Trophoblast cell (in vitro differentiated cells and primary cell): ENCODE data around the gene TSSK2.
A peak's percentile ranks its signal among the peaks of the same experiment; 100 is the strongest.

ENCODE experiments used
- DNase-seq, 2 donors: peaks; one replicate each; pipeline ENCODE4 v3.0.0-alpha.2; 2016
- H2AFZ ChIP-seq: 2 replicates; pipeline ENCODE4 v1.6.1; 2013; ENCODE audit warnings: low read length, moderate library complexity, mild to moderate bottlenecking; ENCODE audit not compliant: insufficient read depth, poor library complexity
- H2AK5ac ChIP-seq: 2 replicates; pipeline ENCODE4 v1.6.1; 2013; ENCODE audit warnings: mild to moderate bottlenecking, low read length
- H2BK120ac ChIP-seq: 2 replicates; pipeline ENCODE4 v1.6.1; 2013; ENCODE audit warnings: low read length, mild to moderate bottlenecking, moderate library complexity; ENCODE audit not compliant: insufficient read depth, poor library complexity
- H2BK12ac ChIP-seq: 2 replicates; pipeline ENCODE4 v1.6.1; 2013; ENCODE audit warnings: mild to moderate bottlenecking, low read length, moderate library complexity
- H2BK5ac ChIP-seq: 2 replicates; pipeline ENCODE4 v1.6.1; 2013; ENCODE audit warnings: low read length, low read depth, moderate library complexity, mild to moderate bottlenecking; ENCODE audit not compliant: poor library complexity
- H3K14ac ChIP-seq: 2 replicates; pipeline ENCODE4 v1.6.1; 2013; ENCODE audit warnings: mild to moderate bottlenecking, low read length
- H3K18ac ChIP-seq: 2 replicates; pipeline ENCODE4 v1.6.1; 2013; ENCODE audit warnings: mild to moderate bottlenecking, low read length
- H3K23ac ChIP-seq: 2 replicates; pipeline ENCODE4 v1.6.1; 2013; ENCODE audit warnings: low read length
- H3K27ac ChIP-seq: 2 replicates; pipeline ENCODE4 v1.5.1; 2013; ENCODE audit warnings: low read depth, mild to moderate bottlenecking, inconsistent platforms, low read length, moderate library complexity
- H3K27me3 ChIP-seq: 2 replicates; pipeline ENCODE4 v1.6.1; 2013; ENCODE audit warnings: inconsistent platforms, mild to moderate bottlenecking, low read length, moderate library complexity; ENCODE audit not compliant: insufficient read depth
- H3K36me3 ChIP-seq, 2 experiments: 1 replicate in 1 of 2; 2 replicates in 1 of 2; pipeline ENCODE4 v1.6.1; 2013; ENCODE audit warnings: low read length in 2 of 2, mild to moderate bottlenecking in 2 of 2, moderate library complexity in 1 of 2; ENCODE audit not compliant: insufficient read depth in 2 of 2, control insufficient read depth in 1 of 2
- H3K4ac ChIP-seq: 2 replicates; pipeline ENCODE4 v1.6.1; 2013; ENCODE audit warnings: low read depth, mild to moderate bottlenecking, low read length, moderate library complexity
- H3K4me1 ChIP-seq, 2 experiments: 1 replicate in 1 of 2; 2 replicates in 1 of 2; pipeline ENCODE4 v1.6.1; 2013; ENCODE audit warnings: low read length in 2 of 2, mild to moderate bottlenecking in 2 of 2, moderate library complexity in 1 of 2; ENCODE audit not compliant: insufficient read depth in 2 of 2, control insufficient read depth in 1 of 2
- H3K4me2 ChIP-seq: 2 replicates; pipeline ENCODE4 v1.6.1; 2013; ENCODE audit warnings: inconsistent platforms, mild to moderate bottlenecking, low read length, moderate library complexity
- H3K4me3 ChIP-seq: 2 replicates; pipeline ENCODE4 v1.5.1; 2013; ENCODE audit warnings: mild to moderate bottlenecking, low read depth, low read length, inconsistent platforms
- H3K79me1 ChIP-seq: one replicate; pipeline ENCODE4 v1.6.1; 2013; ENCODE audit warnings: low read length
- H3K79me2 ChIP-seq: 2 replicates; pipeline ENCODE4 v1.6.1; 2013; ENCODE audit warnings: low read length, mild to moderate bottlenecking; ENCODE audit not compliant: control insufficient read depth, insufficient read depth, poor library complexity
- H3K9ac ChIP-seq: 2 replicates; pipeline ENCODE4 v1.6.1; 2013; ENCODE audit warnings: mild to moderate bottlenecking, low read length
- H3K9me3 ChIP-seq: 2 replicates; pipeline ENCODE4 v1.6.1; 2013; ENCODE audit warnings: low read depth, mild to moderate bottlenecking, control low read depth, inconsistent platforms, low read length; ENCODE audit not compliant: insufficient read depth
- H4K12ac ChIP-seq: 2 replicates; pipeline ENCODE4 v1.6.1; 2013; ENCODE audit warnings: low read depth, mild to moderate bottlenecking, low read length, moderate library complexity
- H4K8ac ChIP-seq: 2 replicates; pipeline ENCODE4 v1.6.1; 2013; ENCODE audit warnings: low read depth, mild to moderate bottlenecking, low read length, moderate library complexity
- H4K91ac ChIP-seq: one replicate; pipeline ENCODE4 v1.6.1; 2013; ENCODE audit warnings: low read depth, mild to moderate bottlenecking, low read length, moderate library complexity
- WGBS: extraction: QIAGEN DNeasy Blood & Tissue Kit; methylation state at CpG from one replicate; pipeline ENCODE4 v1.1.7; 2013; ENCODE audit warnings: missing lambda C conversion rate; ENCODE audit not compliant: insufficient read length, insufficient coverage; ENCODE audit errors: extremely low coverage; 5-methylcytosine and 5-hydroxymethylcytosine counted together

The TSSK2 gene

GRCh38 chr22:19143967-19144400 is 12.9 kb downstream of the TSSK2 start:
- H2BK12ac ChIP-seq: no peak overlapping the region
- H3K4me2 ChIP-seq: peak overlapping the region; percentile 70
- no peaks in the 10 kb centered on the region for H3K79me1 ChIP-seq
- H2AFZ ChIP-seq: peak overlapping the region; percentile 38
- no peak overlapping the region for H3K23ac ChIP-seq
- H3K9ac ChIP-seq: peak overlapping the region; percentile 65
- peaks cover 11% of the 10 kb centered on the region for H3K9me3 ChIP-seq
- peaks cover 24% of the 10 kb centered on the region for H3K27me3 ChIP-seq
- peak overlapping the region; percentile 95 for H4K8ac ChIP-seq
- no peak overlapping the region for H4K91ac ChIP-seq
- H3K14ac ChIP-seq: peak overlapping the region; percentile 50
- no peak overlapping the region for H3K27ac ChIP-seq
- H3K4me3 ChIP-seq: peak overlapping the region; percentile 88
- no peak overlapping the region for H2BK120ac ChIP-seq
- H3K18ac ChIP-seq: peak overlapping the region; percentile 45
- peaks cover 3 to 4% of the 10 kb centered on the region in 2 experiments for H3K4me1 ChIP-seq
- no peak overlapping the region for H2BK5ac ChIP-seq
- peak in 1 of 2 donors; percentile 7 for DNase-seq
- no CpG with 5 or more reads among the region's 17 CpGs for WGBS
- peaks cover 2% of the 10 kb centered on the region for H3K79me2 ChIP-seq
- H2AK5ac ChIP-seq: no peak overlapping the region
- peaks cover 30 to 34% of the 10 kb centered on the region in 2 experiments for H3K36me3 ChIP-seq
- no peak overlapping the region for H4K12ac ChIP-seq
- H3K4ac ChIP-seq: peak overlapping the region; percentile 42

GRCh38 chr22:19146215-19146968 is 15.3 kb downstream of the TSSK2 start:
- Histone ChIP-seq H3K18ac (no peak overlapping the region), H2BK5ac (no peak overlapping the region), H2BK120ac (no peak overlapping the region), H3K4me1 (peaks cover 3 to 9% of the 10 kb centered on the region in 2 experiments), H4K8ac (no peak overlapping the region), H3K14ac (no peak overlapping the region), H4K12ac (no peak overlapping the region), H4K91ac (no peak overlapping the region), H3K79me1 (no peaks in the 10 kb centered on the region), H3K27me3 (peaks cover 49% of the 10 kb centered on the region), H3K4me2 (no peak overlapping the region), H3K9me3 (peaks cover 18% of the 10 kb centered on the region), H3K4ac (no peak overlapping the region), H2BK12ac (no peak overlapping the region), H3K27ac (no peak overlapping the region), H3K9ac (no peak overlapping the region), H3K79me2 (peaks cover 2% of the 10 kb centered on the region), H2AK5ac (no peak overlapping the region), H2AFZ (no peak overlapping the region), H3K36me3 (peaks cover 11% of the 10 kb centered on the region in 2 experiments), H3K4me3 (no peak overlapping the region), H3K23ac (no peak overlapping the region)
- no CpG with 5 or more reads among the region's 11 CpGs for WGBS
- no peak for DNase-seq

- no peak overlapping the region for H3K9ac ChIP-seq
- no peak overlapping the region for H4K8ac ChIP-seq
- H2BK120ac ChIP-seq: no peak overlapping the region
- peaks cover 4 to 5% of the 10 kb centered on the region in 2 experiments for H3K36me3 ChIP-seq
- H3K79me2 ChIP-seq: peaks cover 2% of the 10 kb centered on the region
- H3K4ac ChIP-seq: no peak overlapping the region
- no peak overlapping the region for H3K27ac ChIP-seq
- no CpG with 5 or more reads among the region's 9 CpGs for WGBS
- H2BK5ac ChIP-seq: no peak overlapping the region
- H3K4me3 ChIP-seq: peak overlapping the region; percentile 8
- H3K23ac ChIP-seq: no peak overlapping the region
- peaks cover 3 to 9% of the 10 kb centered on the region in 2 experiments for H3K4me1 ChIP-seq
- H3K18ac ChIP-seq: no peak overlapping the region
- DNase-seq: no peak
- no peak overlapping the region for H2AK5ac ChIP-seq
- no peak overlapping the region for H4K12ac ChIP-seq
- H3K9me3 ChIP-seq: peaks cover 20% of the 10 kb centered on the region
- no peak overlapping the region for H3K14ac ChIP-seq
- H3K4me2 ChIP-seq: no peak overlapping the region
- no peak overlapping the region for H2AFZ ChIP-seq
- H3K79me1 ChIP-seq: no peaks in the 10 kb centered on the region
- no peak overlapping the region for H4K91ac ChIP-seq
- H2BK12ac ChIP-seq: no peak overlapping the region
- peaks cover 57% of the 10 kb centered on the region for H3K27me3 ChIP-seq
These were observed 16.2 kb downstream of the TSSK2 start for GRCh38 chr22:19147195-19147780.

- Histone ChIP-seq H2BK5ac (no peak overlapping the region), H3K23ac (no peak overlapping the region), H4K91ac (no peak overlapping the region), H3K18ac (no peak overlapping the region), H3K36me3 (no peaks in the 10 kb centered on the region), H3K4me3 (no peak overlapping the region), H2BK120ac (no peak overlapping the region), H3K27ac (no peak overlapping the region), H3K79me1 (no peaks in the 10 kb centered on the region), H2AFZ (no peak overlapping the region), H3K14ac (no peak overlapping the region), H3K4me1 (peaks cover 3 to 9% of the 10 kb centered on the region in 2 experiments), H3K27me3 (peaks cover 62% of the 10 kb centered on the region), H4K8ac (no peak overlapping the region), H3K4me2 (no peak overlapping the region), H3K4ac (no peak overlapping the region), H3K79me2 (peaks cover 2% of the 10 kb centered on the region), H3K9ac (no peak overlapping the region), H2AK5ac (no peak overlapping the region), H4K12ac (no peak overlapping the region), H3K9me3 (peaks cover 22% of the 10 kb centered on the region), H2BK12ac (no peak overlapping the region)
- WGBS: no CpG with 5 or more reads among the region's 33 CpGs
- DNase-seq: no peak
These were observed 17.4 kb downstream of the TSSK2 start for GRCh38 chr22:19148417-19149046.
